ENCODE data around the gene VAV3. TPM values are rescaled to one million over a fixed set of nuclear protein-coding genes. Genes with fewer than 3 reads are reported as not detected.

Gene VAV3
- total and polyA plus RNA-seq, 9 of the 15 experiments (the other 6 are each of a cell fraction or from before 2014, with no cell fraction given): not detected

- H3K4me2 ChIP-seq (ENCODE audit: insufficient read depth, low read length): no peak overlapping the region
- no peak overlapping the region for H3K27ac ChIP-seq (ENCODE audit: extremely low read depth, low read depth, low read length)
- H3K27me3 ChIP-seq (ENCODE audit: control insufficient read depth in 2 of 2, insufficient read depth in 2 of 2, low read length in 2 of 2): no peaks in the 10 kb centered on the region
- no peaks in the 10 kb centered on the region for H3K9me3 ChIP-seq (replicated peaks; ENCODE audit: control insufficient read depth, insufficient read depth, low read depth, low read length)
- FAIRE-seq (no peak), ATAC-seq (no peak), DNase-seq (ENCODE audit: extremely low read depth in 1 of 4, low spot score in 3 of 4) (no peak)
- no peaks in the 10 kb centered on the region for H3K4me1 ChIP-seq (replicated peaks in 1 of 2; ENCODE audit: control insufficient read depth in 2 of 2, insufficient read depth in 2 of 2, low read length in 2 of 2)
- no peak overlapping the region for H2AFZ ChIP-seq (ENCODE audit: low read depth, low read length)
- no TSS peak for BruUV-seq (replicated peaks)
- intact Hi-C loops (cut with micrococcal nuclease) (no loop called here), in situ Hi-C loops (cut with MboI) (no loop called here)
- no peaks in the 10 kb centered on the region for H3K9me1 ChIP-seq (ENCODE audit: control insufficient read depth, insufficient read depth, low read length)
- H3K4me3 ChIP-seq: no peak overlapping the region
- H3K9ac ChIP-seq (ENCODE audit: insufficient read depth in 1 of 2, low read depth in 2 of 2, low read length in 2 of 2): no peak overlapping the region
- H4K20me1 ChIP-seq (replicated peaks; ENCODE audit: control insufficient read depth, insufficient read depth, low read length): no peaks in the 10 kb centered on the region
- no peaks in the 10 kb centered on the region for H3K79me2 ChIP-seq (ENCODE audit: control insufficient read depth, insufficient read depth, low read length)
- TF ChIP-seq CBFA2T3 (IDR thresholded peaks at IDR 0.05) (no peak), PHB2 (IDR thresholded peaks at IDR 0.05; ENCODE audit: low read depth) (no peak), ZNF780A (CRISPR knock-in tag; IDR thresholded peaks at IDR 0.05) (no peak), SMAD4 (CRISPR knock-in tag; conservative IDR thresholded peaks at IDR 0.05) (no peak), ZNF140 (CRISPR knock-in tag; IDR thresholded peaks at IDR 0.05) (no peak), ZNF124 (CRISPR knock-in tag; IDR thresholded peaks at IDR 0.05) (no peak), ZFPM2 (CRISPR knock-in tag; IDR thresholded peaks at IDR 0.05) (no peak), KDM4B (IDR thresholded peaks at IDR 0.05; ENCODE audit: borderline replicate concordance in 2 of 2, low read depth in 1 of 2) (no peak), RREB1 (CRISPR knock-in tag; IDR thresholded peaks at IDR 0.05) (no peak)
- ChIA-PET CTCF (ENCODE audit: low intra/inter-chr PET ratio) (no interaction called here), POLR2A (interaction anchor here (0.7 kb wide), 1 partner anchor 160 kb away, joined by 3 read pairs; no protein-coding TSS in a partner anchor)
- no peaks in the 10 kb centered on the region for H3K36me3 ChIP-seq (ENCODE audit: control insufficient read depth, insufficient read depth, low read length)
Measured at GRCh38 chr1:107954126-107954525, 10.9 kb downstream of the VAV3 start.
